ENCODE measurements around the gene KLRF2. TPM values are rescaled to one million over a fixed set of nuclear protein-coding genes. Genes with fewer than 3 reads are reported as not detected.
A peak's percentile ranks its signal among the peaks of the same experiment; 100 is the strongest.

The KLRF2 gene
- total and polyA plus RNA-seq, 2 experiments from 2014 or later, result not detected

GRCh38 chr12:9868951-9869306, 12.4 kb upstream of the KLRF2 start:
- H3K4me1 ChIP-seq (ENCODE audit: insufficient read depth), result peaks cover 28% of the 10 kb centered on the region
- H3K79me2 ChIP-seq (ENCODE audit: insufficient read depth), result peaks cover 50% of the 10 kb centered on the region
- H4K20me1 ChIP-seq (ENCODE audit: insufficient read depth), result no peaks in the 10 kb centered on the region
- peak overlapping the region; percentile 96 for H2AFZ ChIP-seq
- H3K4me3 ChIP-seq, result peak overlapping the region; percentile 78
- no peak for DNase-seq
- H3K27me3 ChIP-seq (replicated peaks; ENCODE audit: insufficient read depth), result no peaks in the 10 kb centered on the region
- H3K9ac ChIP-seq, result peak overlapping the region; percentile 92
- no peaks in the 10 kb centered on the region for H3K9me3 ChIP-seq (ENCODE audit: low read depth)
- WGBS, 2 experiments (ENCODE audit: low coverage in 1 of 2, low lambda C conversion rate in 2 of 2, missing lambda C conversion rate in 2 of 2), result 4% methylated on average over 4 of the region's 4 CpGs
- H3K27ac ChIP-seq, result peak overlapping the region; percentile 96
- H3K4me2 ChIP-seq (ENCODE audit: unreplicated experiment), result peak overlapping the region; percentile 99
- in situ Hi-C loops (cut with MboI), result no loop called here
- TF ChIP-seq EZH2 (IDR thresholded peaks at IDR 0.05; ENCODE audit: insufficient read depth, poor library complexity, severe bottlenecking) (no peak), EZH2phosphoT487 (IDR thresholded peaks at IDR 0.05; ENCODE audit: insufficient read depth, low read depth) (0 out of 2 replicates have a peak, but pooled peaks have one; percentile 20)
- H3K9me2 ChIP-seq (ENCODE audit: insufficient read depth), result no peaks in the 10 kb centered on the region
- H3F3A ChIP-seq (ENCODE audit: insufficient read depth), result peaks cover 20% of the 10 kb centered on the region
- no peaks in the 10 kb centered on the region for H3K36me3 ChIP-seq (ENCODE audit: low read depth)

DNA sequence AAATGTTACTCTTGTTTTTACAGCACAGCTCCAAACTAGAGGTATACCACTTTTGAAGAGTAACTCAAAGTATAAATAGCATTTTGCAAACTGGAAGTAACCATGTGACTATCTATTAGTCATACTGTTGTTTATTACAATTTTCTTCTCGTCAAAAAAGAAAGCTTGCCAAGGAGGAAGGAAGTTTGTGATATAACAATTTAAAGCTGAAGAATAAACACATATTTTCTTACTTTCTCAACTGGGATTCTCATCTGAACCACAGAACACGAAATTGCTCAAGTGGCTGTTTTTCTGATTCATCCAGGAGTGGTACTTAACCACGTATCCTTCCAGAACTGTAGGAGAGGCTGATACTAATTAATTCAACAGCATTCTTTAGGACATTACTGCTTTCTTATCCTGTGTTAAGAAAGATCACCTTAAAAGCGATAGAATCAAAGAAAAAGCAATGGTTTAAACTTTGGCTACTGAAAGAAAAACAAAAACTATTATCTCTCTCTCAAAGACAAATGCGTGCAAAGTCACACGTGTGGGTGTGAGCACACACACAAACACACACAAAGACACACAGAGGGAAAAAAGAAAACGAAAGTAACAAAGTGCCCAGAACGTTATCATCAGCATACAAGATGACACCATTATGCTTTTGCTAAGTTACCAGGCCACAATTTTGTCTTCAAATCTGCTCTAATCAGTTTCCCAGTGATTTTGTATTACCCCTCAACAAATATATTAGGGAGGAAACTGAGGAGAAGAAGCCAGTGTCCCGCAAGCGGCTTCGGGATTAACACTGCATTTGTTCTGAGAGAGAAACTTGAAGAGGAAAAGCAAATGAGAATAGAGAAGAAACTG, 11.8 kb upstream of the KLRF2 start, which contains the start of gene CLEC2B:
CLEC2B (minus strand) TSS at position 48 of the 855 bp plus-strand sequence.
- Histone ChIP-seq H3K4me2 (ENCODE audit: unreplicated experiment) (peak within 1 kb of the TSS; percentile 99), H3K27me3 (replicated peaks; ENCODE audit: insufficient read depth) (no peaks in the 10 kb centered on the region), H2AFZ (peak within 1 kb of the TSS; percentile 96), H3F3A (ENCODE audit: insufficient read depth) (peaks cover 20% of the 10 kb centered on the region), H3K79me2 (ENCODE audit: insufficient read depth) (peaks cover 44% of the 10 kb centered on the region), H3K36me3 (ENCODE audit: low read depth) (no peaks in the 10 kb centered on the region), H3K27ac (peak within 1 kb of the TSS; percentile 96), H4K20me1 (ENCODE audit: insufficient read depth) (no peaks in the 10 kb centered on the region), H3K9me3 (ENCODE audit: low read depth) (no peaks in the 10 kb centered on the region), H3K4me1 (ENCODE audit: insufficient read depth) (peaks cover 28% of the 10 kb centered on the region), H3K9me2 (ENCODE audit: insufficient read depth) (no peaks in the 10 kb centered on the region), H3K9ac (peak within 1 kb of the TSS; percentile 92), H3K4me3 (peak within 1 kb of the TSS; percentile 78)
- 0 to 1% methylated on average over 11 of the region's 11 CpGs for WGBS, 2 experiments (ENCODE audit: low coverage in 1 of 2, low lambda C conversion rate in 2 of 2, missing lambda C conversion rate in 2 of 2)
- no peak for TF ChIP-seq EZH2 (IDR thresholded peaks at IDR 0.05; ENCODE audit: insufficient read depth, poor library complexity, severe bottlenecking)
- TF ChIP-seq EZH2phosphoT487 (IDR thresholded peaks at IDR 0.05; ENCODE audit: insufficient read depth, low read depth), result no peak
- peak; percentile 91 for DNase-seq
- in situ Hi-C loops (cut with MboI), result no loop called here

DNA sequence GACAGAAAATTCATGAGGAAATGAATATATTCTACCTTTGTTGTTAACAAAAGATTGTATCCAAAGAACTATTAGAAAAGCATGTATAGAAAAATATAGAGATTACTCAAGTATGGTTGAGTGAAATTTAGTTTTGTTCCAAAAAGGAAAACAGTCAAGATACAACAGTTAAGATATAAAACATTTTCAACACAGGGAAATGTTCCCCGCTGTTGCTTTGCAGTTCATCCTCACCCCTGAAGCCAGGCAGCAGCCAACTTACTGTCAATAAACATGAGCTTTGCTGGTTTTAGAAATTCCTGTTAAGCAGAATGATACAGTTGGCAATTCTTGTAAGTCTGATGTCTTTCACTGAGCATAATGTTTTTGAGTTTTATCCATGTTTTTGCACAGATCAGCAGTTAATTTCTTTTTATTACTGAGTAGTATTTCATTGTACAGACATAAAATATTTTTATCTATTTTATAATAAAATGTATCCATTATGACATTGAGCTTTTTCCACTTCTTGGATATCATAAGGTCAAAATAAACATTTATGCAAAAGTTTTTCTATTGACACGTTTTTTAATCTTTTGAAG, 10.9 kb upstream of the KLRF2 start:
- in situ Hi-C loops (cut with MboI), result no loop called here
- no peaks in the 10 kb centered on the region for H4K20me1 ChIP-seq (ENCODE audit: insufficient read depth)
- H3K36me3 ChIP-seq (ENCODE audit: low read depth), result no peaks in the 10 kb centered on the region
- no peaks in the 10 kb centered on the region for H3K27me3 ChIP-seq (replicated peaks; ENCODE audit: insufficient read depth)
- H3K9ac ChIP-seq, result peak overlapping the region; percentile 92
- TF ChIP-seq EZH2 (IDR thresholded peaks at IDR 0.05; ENCODE audit: insufficient read depth, poor library complexity, severe bottlenecking) (no peak), EZH2phosphoT487 (IDR thresholded peaks at IDR 0.05; ENCODE audit: insufficient read depth, low read depth) (no peak)
- H2AFZ ChIP-seq, result peak overlapping the region; percentile 96
- no peaks in the 10 kb centered on the region for H3K9me2 ChIP-seq (ENCODE audit: insufficient read depth)
- no peaks in the 10 kb centered on the region for H3K9me3 ChIP-seq (ENCODE audit: low read depth)
- H3K4me3 ChIP-seq, result peak overlapping the region; percentile 78
- peaks cover 20% of the 10 kb centered on the region for H3F3A ChIP-seq (ENCODE audit: insufficient read depth)
- H3K4me1 ChIP-seq (ENCODE audit: insufficient read depth), result peaks cover 25% of the 10 kb centered on the region
- peaks cover 36% of the 10 kb centered on the region for H3K79me2 ChIP-seq (ENCODE audit: insufficient read depth)
- H3K4me2 ChIP-seq (ENCODE audit: unreplicated experiment), result peak overlapping the region; percentile 99
- H3K27ac ChIP-seq, result peak overlapping the region; percentile 96
- WGBS, 2 experiments (ENCODE audit: low coverage in 1 of 2, low lambda C conversion rate in 2 of 2, missing lambda C conversion rate in 2 of 2), result 19 to 28% methylated on average over 2 of the region's 2 CpGs
- peak; percentile 31 for DNase-seq

DNA sequence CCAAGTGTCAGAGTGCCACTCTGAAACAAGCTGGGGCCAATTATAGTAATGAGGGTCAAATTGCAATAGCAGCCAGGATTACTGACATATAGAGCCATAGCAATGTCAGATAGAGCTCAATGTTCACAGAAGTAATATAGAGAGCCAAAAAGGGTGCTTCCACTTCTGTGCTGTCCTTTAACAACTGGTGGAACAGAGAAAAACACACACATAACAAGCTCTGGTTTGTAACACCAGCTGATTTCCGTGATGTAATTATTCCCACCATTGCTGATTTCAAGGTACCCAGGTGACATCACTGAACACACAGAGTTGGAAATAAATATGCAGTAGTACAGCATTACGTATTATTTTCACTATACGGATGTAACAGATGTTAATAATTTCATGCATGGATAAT, 9.1 kb upstream of the KLRF2 start:
- H3K27me3 ChIP-seq (replicated peaks; ENCODE audit: insufficient read depth), result no peaks in the 10 kb centered on the region
- 62 to 80% methylated on average over 3 of the region's 3 CpGs for WGBS, 2 experiments (ENCODE audit: low coverage in 1 of 2, low lambda C conversion rate in 2 of 2, missing lambda C conversion rate in 2 of 2)
- H3F3A ChIP-seq (ENCODE audit: insufficient read depth), result peaks cover 20% of the 10 kb centered on the region
- no peak overlapping the region for H3K4me2 ChIP-seq (ENCODE audit: unreplicated experiment)
- H3K4me3 ChIP-seq, result no peak overlapping the region
- no peak for DNase-seq
- H2AFZ ChIP-seq, result 0 out of 2 replicates have a peak overlapping the region, but pooled peaks have one; percentile 6
- H3K4me1 ChIP-seq (ENCODE audit: insufficient read depth), result peaks cover 9% of the 10 kb centered on the region
- H3K36me3 ChIP-seq (ENCODE audit: low read depth), result no peaks in the 10 kb centered on the region
- H3K9ac ChIP-seq, result no peak overlapping the region
- no peaks in the 10 kb centered on the region for H4K20me1 ChIP-seq (ENCODE audit: insufficient read depth)
- TF ChIP-seq EZH2phosphoT487 (IDR thresholded peaks at IDR 0.05; ENCODE audit: insufficient read depth, low read depth) (no peak), EZH2 (IDR thresholded peaks at IDR 0.05; ENCODE audit: insufficient read depth, poor library complexity, severe bottlenecking) (no peak)
- no peaks in the 10 kb centered on the region for H3K9me2 ChIP-seq (ENCODE audit: insufficient read depth)
- H3K9me3 ChIP-seq (ENCODE audit: low read depth), result no peaks in the 10 kb centered on the region
- in situ Hi-C loops (cut with MboI), result no loop called here
- no peak overlapping the region for H3K27ac ChIP-seq
- peaks cover 18% of the 10 kb centered on the region for H3K79me2 ChIP-seq (ENCODE audit: insufficient read depth)

All from GM23248 (cell line).